Measurements from ENCODE around the gene TOP1. TPM values are rescaled to one million over a fixed set of nuclear protein-coding genes. Genes with fewer than 3 reads are reported as not detected.
A peak's percentile ranks its signal among the peaks of the same experiment; 100 is the strongest.

TOP1 gene
- total and polyA plus RNA-seq, 9 of the 15 experiments (the other 6 are each of a cell fraction or from before 2014, with no cell fraction given), result 26.4 to 127 (median 39.6) TPM

GRCh38 chr20:41003143-41003935, 25.3 kb upstream of the TOP1 start (continued):
- no peak for TF ChIP-seq ZNF707 (CRISPR knock-in tag; conservative IDR thresholded peaks at IDR 0.05)
- no peak for TF ChIP-seq XRCC5 (IDR thresholded peaks at IDR 0.05; ENCODE audit: low read depth, low read length)
- peak in 1 of 2 experiments; percentile 4; a peak in 1 of 4 replicates for TF ChIP-seq TRIM24 (IDR thresholded peaks at IDR 0.05)
- TF ChIP-seq GABPA (tag; conservative IDR thresholded peaks at IDR 0.05; ENCODE audit: low read depth), result peak; percentile 81
- TF ChIP-seq GABPB1 (CRISPR knock-in tag; IDR thresholded peaks at IDR 0.05), result peak; percentile 69
- peak; percentile 77; the same call in 1 of the 2 replicates for TF ChIP-seq ARID3A (IDR thresholded peaks at IDR 0.05; ENCODE audit: borderline replicate concordance, low read depth, low read length)
- TF ChIP-seq ARHGAP35 (IDR thresholded peaks at IDR 0.05; ENCODE audit: partially characterized antibody), result no peak
- no peak for TF ChIP-seq ILF3 (IDR thresholded peaks at IDR 0.05; ENCODE audit: borderline replicate concordance)
- no peak for TF ChIP-seq TCF7L2 (IDR thresholded peaks at IDR 0.05; ENCODE audit: low read depth, low read length)
- peak; percentile 80 for TF ChIP-seq ZNF395 (CRISPR knock-in tag; IDR thresholded peaks at IDR 0.05)
- peak; percentile 95 for TF ChIP-seq PRDM10 (IDR thresholded peaks at IDR 0.05; ENCODE audit: partially characterized antibody)
